ENCODE results near the gene RADX.

Gene RADX

GRCh38 chrX:106684207-106684606, 72.4 kb downstream of the RADX start:
- in situ Hi-C loops (cut with MboI; ENCODE audit: low sequenced_read_pairs), result no loop called here

GRCh38 chrX:106692425-106693065, 80.8 kb downstream of the RADX start:
- in situ Hi-C loops (cut with MboI; ENCODE audit: low sequenced_read_pairs), result no loop called here

GRCh38 chrX:106696502-106696901, 84.7 kb downstream of the RADX start:
- in situ Hi-C loops (cut with MboI; ENCODE audit: low sequenced_read_pairs), result no loop called here

GRCh38 chrX:106698693-106699092, 86.9 kb downstream of the RADX start:
- in situ Hi-C loops (cut with MboI; ENCODE audit: low sequenced_read_pairs), result no loop called here

- in situ Hi-C loops (cut with MboI; ENCODE audit: low sequenced_read_pairs), result no loop called here
Measured at GRCh38 chrX:106702636-106703035, 90.9 kb downstream of the RADX start.

GRCh38 chrX:106706466-106706865, 94.7 kb downstream of the RADX start:
- in situ Hi-C loops (cut with MboI; ENCODE audit: low sequenced_read_pairs), result no loop called here

- in situ Hi-C loops (cut with MboI; ENCODE audit: low sequenced_read_pairs), result no loop called here
Measured at GRCh38 chrX:106707771-106708454, 96.1 kb downstream of the RADX start.

- in situ Hi-C loops (cut with MboI; ENCODE audit: low sequenced_read_pairs), result no loop called here
Measured at GRCh38 chrX:106710771-106711170, 99.0 kb downstream of the RADX start.

- in situ Hi-C loops (cut with MboI; ENCODE audit: low sequenced_read_pairs), result no loop called here
Measured at GRCh38 chrX:106711375-106711774, 99.6 kb downstream of the RADX start.

- in situ Hi-C loops (cut with MboI; ENCODE audit: low sequenced_read_pairs), result no loop called here
Measured at GRCh38 chrX:106716004-106716403, 104.2 kb downstream of the RADX start.

- in situ Hi-C loops (cut with MboI; ENCODE audit: low sequenced_read_pairs), result no loop called here
Measured at GRCh38 chrX:106716463-106716862, 104.7 kb downstream of the RADX start.

GRCh38 chrX:106718709-106719108, 106.9 kb downstream of the RADX start:
- in situ Hi-C loops (cut with MboI; ENCODE audit: low sequenced_read_pairs), result no loop called here

- in situ Hi-C loops (cut with MboI; ENCODE audit: low sequenced_read_pairs), result no loop called here
Measured at GRCh38 chrX:106725931-106726330, 114.2 kb downstream of the RADX start.

- in situ Hi-C loops (cut with MboI; ENCODE audit: low sequenced_read_pairs), result no loop called here
Measured at GRCh38 chrX:106726485-106727437, 115.0 kb downstream of the RADX start, which contains the start of gene RNF128. Gene RNF128, plus strand, starts transcription at chrX:106726701. Its CDS starts 213 bp downstream, at chrX:106726914.

GRCh38 chrX:106728337-106728736, 116.6 kb downstream of the RADX start:
- in situ Hi-C loops (cut with MboI; ENCODE audit: low sequenced_read_pairs), result no loop called here
